Retinal pigment epithelial cell (primary cell): ENCODE data around the gene SMAD4.

Experiments
- DNase-seq: peaks from one replicate; pipeline ENCODE4 v3.0.0-alpha.2; 2010; ENCODE audit warnings: low read depth
- H3K4me3 ChIP-seq: 2 replicates; pipeline ENCODE4 v1.5.1; 2011; ENCODE audit warnings: mild to moderate bottlenecking, low read length, control low read depth, moderate library complexity
- CTCF ChIP-seq: conservative IDR thresholded peaks from 2 replicates; pipeline ENCODE4 v1.5.1; 2011; ENCODE audit warnings: low read depth, low read length, control low read depth, inconsistent platforms

SMAD4 gene

DNA sequence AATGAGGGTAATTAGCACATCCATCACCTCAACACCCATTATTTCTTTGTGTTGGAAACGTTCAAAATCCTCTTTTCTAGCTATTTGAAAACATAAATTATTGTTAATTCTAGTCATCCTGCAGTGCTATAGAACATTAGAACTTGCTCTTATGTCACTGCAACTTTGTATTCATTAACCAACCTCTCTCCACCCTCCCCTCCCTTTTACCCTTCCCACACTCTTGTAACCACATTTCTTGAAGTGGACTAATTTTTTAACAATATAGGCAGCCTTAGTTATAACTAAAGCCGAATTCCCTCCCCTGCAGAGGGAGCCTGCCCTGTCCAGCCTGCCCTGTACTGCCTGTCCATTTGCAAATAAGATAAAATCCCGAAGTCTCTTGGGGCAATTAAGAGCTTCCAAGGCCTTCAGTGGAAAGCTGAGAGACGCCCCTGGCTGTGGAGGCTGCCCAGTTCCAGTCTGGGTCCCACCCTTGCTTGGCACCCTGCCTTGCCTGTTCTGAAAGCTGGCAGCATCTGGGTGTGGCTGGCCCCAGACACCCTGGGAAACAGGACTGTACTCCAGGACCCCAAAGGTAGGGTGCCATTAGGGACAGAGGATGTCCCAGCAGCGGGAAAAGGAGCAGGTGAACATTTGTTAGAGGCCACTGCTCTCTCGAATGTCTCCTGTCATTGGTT lies 102.4 kb downstream of the SMAD4 start:
- DNase-seq: no peak
- no peak for TF ChIP-seq CTCF

DNA sequence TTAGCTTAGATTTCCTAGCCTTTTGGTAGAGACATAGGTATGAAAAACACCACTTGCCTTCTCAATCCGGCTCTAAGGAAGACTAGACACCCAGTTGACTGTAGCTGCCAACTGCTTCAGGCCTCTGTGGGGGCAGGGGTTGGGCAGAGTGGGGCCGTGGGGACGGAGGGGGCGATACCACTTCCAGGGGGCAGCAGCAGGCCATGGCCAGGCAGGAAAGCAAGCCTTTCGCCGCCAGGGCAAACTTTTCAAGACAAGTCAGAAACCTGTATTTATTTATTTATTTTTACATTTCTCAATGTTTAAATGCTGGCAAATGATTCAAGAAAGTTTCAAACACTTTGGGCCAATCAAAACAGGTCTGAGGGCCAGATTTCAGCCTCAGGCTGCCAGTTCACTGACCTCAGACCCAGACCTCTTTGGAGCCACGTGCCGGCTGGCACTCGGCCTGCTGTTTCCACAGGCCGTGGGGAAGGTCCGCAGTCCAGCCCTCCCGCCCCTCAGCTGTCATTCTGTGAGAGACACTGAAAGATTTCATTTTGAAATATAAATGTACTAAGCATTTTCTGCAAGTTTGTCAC lies 103.7 kb downstream of the SMAD4 start:
- no peak overlapping the region for H3K4me3 ChIP-seq
- DNase-seq: no peak
- TF ChIP-seq CTCF: no peak

More for the DNA sequence above, 102.4 kb downstream of the SMAD4 start:
- H3K4me3 ChIP-seq: no peak overlapping the region
